Fibroblast of skin of right biceps (primary cell): ENCODE data around the gene LY9.
"Not testable (repeated sequence)": the region's sequence is repeated elsewhere in the genome, so short reads cannot be mapped to it uniquely, and the experiment has no call there.

ENCODE experiments used
- DNase-seq: peaks from one replicate; pipeline ENCODE4 v3.0.0-alpha.2; 2013

The LY9 gene

GRCh38 chr1:160868141-160868540, 72.2 kb downstream of the LY9 start:
- DNase-seq: no peak

GRCh38 chr1:160874935-160875334, 79.0 kb downstream of the LY9 start:
- no peak for DNase-seq

DNA sequence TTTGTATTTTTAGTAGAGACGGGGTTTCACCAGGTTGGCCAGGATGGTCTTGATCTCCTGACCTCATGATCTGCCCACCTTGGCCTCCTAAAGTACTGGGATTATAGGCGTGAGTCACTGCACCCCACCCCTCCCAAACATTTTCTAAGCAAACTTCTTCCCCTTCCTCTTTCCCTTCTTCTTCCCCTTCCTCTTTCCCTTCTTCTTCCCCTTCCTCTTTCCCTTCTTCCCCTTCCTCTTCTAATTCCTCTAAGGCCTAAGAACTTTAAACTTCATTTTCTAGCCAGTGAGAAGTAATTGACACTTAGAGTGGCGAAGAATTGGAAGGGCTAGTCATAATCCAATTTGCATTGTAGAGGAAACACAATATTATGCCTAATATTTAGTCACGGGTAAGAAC, 79.6 kb downstream of the LY9 start:
- DNase-seq: not testable (repeated sequence)

DNA sequence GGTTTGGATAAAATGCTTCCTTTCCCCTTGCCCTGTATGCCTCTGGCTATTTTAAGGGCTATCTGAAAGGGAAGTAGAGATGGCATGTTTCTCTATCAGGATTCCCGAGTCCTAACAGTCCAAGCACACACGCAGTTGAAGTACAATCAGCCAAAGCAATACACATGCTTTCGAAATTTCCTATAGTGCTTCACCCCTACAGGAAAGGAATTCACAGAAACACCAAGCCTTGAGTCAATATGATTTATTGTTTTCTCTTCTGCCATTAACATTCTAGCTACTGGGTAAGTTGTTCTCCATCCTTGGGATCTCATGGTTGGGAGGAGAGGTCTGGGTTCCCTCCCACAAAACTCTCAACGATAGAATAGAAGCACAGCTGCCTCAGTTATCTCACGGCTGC, 80.3 kb downstream of the LY9 start:
- DNase-seq: no peak

DNA sequence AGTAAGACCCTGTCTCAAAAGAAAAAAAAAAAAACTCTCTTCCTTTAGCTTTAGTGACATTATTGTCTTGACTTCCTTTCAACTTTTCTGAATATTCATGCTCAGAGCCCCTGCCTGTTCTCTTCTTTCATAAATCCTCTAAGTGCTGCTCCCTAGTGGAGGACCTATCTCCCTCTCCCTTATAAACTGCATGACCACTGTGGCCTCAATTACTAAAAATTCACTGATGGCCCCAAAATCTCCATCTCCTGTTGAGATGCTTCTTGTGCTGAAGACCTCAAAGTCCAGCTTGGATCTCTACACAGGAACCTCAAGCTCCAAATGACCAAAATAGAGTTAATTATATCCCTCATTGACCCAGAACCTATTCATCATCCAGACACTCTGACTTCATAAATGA, 81.2 kb downstream of the LY9 start:
- no peak for DNase-seq
